Type B pancreatic cell (in vitro differentiated cells): Measurements from ENCODE around the gene NOX3. TPM values are rescaled to one million over a fixed set of nuclear protein-coding genes. Genes with fewer than 3 reads are reported as not detected.
"Not testable (repeated sequence)": the region's sequence is repeated elsewhere in the genome, so short reads cannot be mapped to it uniquely, and the experiment has no call there.

Experiments
- DNase-seq: peaks from one replicate; pipeline ENCODE4 v3.0.0; 2021; ENCODE audit warnings: mixed read lengths; ENCODE audit not compliant: unreplicated experiment; ENCODE audit errors: extremely low spot score
- H3K27ac Mint-ChIP-seq: 2 replicates; pipeline ENCODE4 v1.8.0; 2021; ENCODE audit warnings: mild to moderate bottlenecking, mixed read lengths
- H3K27me3 Mint-ChIP-seq: 2 replicates; pipeline ENCODE4 v1.8.0; 2021; ENCODE audit warnings: mixed read lengths
- H3K36me3 Mint-ChIP-seq: 2 replicates; pipeline ENCODE4 v1.8.0; 2021; ENCODE audit warnings: mixed read lengths
- H3K4me1 Mint-ChIP-seq: one replicate; pipeline ENCODE4 v1.8.0; 2021; ENCODE audit warnings: mixed read lengths; ENCODE audit not compliant: unreplicated experiment
- H3K4me3 Mint-ChIP-seq: 2 replicates; pipeline ENCODE4 v1.8.0; 2021; ENCODE audit warnings: mild to moderate bottlenecking, mixed read lengths
- H3K9me3 Mint-ChIP-seq: 2 replicates; pipeline ENCODE4 v1.8.0; 2021; ENCODE audit warnings: mixed read lengths
- total RNA-seq: library from RNA; stranded (reverse); gene quantifications from 2 replicates; pipeline ENCODE4 v1.2.1, GENCODE V29; 2021; ENCODE audit warnings: low replicate concordance
- TF ChIP-seq, protein P1 (sequence below): fragments of 200-600 bp; sonication (generic); conservative IDR thresholded peaks from 2 replicates; pipeline ENCODE4 v1.5.0; 2021; ENCODE audit warnings: antibody characterized with exemption, mild to moderate bottlenecking

NOX3 gene
- total RNA-seq, 1 donor from 2014 or later: not detected

- H3K27ac Mint-ChIP-seq: no peak overlapping the region
- H3K27me3 Mint-ChIP-seq: peaks cover 2% of the 10 kb centered on the region
- TF ChIP-seq, protein P1, sequence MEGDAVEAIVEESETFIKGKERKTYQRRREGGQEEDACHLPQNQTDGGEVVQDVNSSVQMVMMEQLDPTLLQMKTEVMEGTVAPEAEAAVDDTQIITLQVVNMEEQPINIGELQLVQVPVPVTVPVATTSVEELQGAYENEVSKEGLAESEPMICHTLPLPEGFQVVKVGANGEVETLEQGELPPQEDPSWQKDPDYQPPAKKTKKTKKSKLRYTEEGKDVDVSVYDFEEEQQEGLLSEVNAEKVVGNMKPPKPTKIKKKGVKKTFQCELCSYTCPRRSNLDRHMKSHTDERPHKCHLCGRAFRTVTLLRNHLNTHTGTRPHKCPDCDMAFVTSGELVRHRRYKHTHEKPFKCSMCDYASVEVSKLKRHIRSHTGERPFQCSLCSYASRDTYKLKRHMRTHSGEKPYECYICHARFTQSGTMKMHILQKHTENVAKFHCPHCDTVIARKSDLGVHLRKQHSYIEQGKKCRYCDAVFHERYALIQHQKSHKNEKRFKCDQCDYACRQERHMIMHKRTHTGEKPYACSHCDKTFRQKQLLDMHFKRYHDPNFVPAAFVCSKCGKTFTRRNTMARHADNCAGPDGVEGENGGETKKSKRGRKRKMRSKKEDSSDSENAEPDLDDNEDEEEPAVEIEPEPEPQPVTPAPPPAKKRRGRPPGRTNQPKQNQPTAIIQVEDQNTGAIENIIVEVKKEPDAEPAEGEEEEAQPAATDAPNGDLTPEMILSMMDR: no peak
- H3K4me3 Mint-ChIP-seq: no peak overlapping the region
- no peak for DNase-seq
- H3K36me3 Mint-ChIP-seq: no peaks in the 10 kb centered on the region
- H3K9me3 Mint-ChIP-seq: no peaks in the 10 kb centered on the region
- peaks cover 2% of the 10 kb centered on the region for H3K4me1 Mint-ChIP-seq
Observed at GRCh38 chr6:155454471-155454870, 1.2 kb downstream of the NOX3 start.

DNA sequence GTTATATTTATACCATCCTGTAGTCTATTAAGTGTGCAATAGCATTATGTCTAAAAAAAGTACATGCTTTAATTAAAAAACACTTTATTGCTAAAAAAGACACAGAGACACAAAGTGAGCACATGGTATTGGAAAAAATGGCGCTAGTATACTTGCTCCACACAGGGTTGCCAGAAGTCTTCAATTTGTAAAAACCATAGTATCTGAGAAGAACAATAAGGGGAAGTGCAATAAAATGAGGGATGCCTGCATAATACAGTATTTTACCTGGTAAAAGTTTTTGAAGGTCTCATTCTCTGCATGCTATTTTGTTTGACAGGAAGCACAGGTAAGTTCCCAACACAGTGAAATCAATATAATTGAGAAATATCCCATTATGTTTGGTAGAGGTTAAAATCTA is 1.6 kb downstream of the NOX3 start:
- H3K27ac Mint-ChIP-seq: no peak overlapping the region
- TF ChIP-seq, protein P1: no peak
- no peak for DNase-seq
- no peak overlapping the region for H3K4me3 Mint-ChIP-seq
- H3K36me3 Mint-ChIP-seq: no peaks in the 10 kb centered on the region
- H3K27me3 Mint-ChIP-seq: peaks cover 3% of the 10 kb centered on the region
- H3K4me1 Mint-ChIP-seq: peaks cover 7% of the 10 kb centered on the region
- H3K9me3 Mint-ChIP-seq: no peaks in the 10 kb centered on the region

GRCh38 chr6:155452576-155452975 is 3.1 kb downstream of the NOX3 start:
- H3K27ac Mint-ChIP-seq: no peak overlapping the region
- H3K36me3 Mint-ChIP-seq: no peaks in the 10 kb centered on the region

GRCh38 chr6:155451530-155451929 is 4.1 kb downstream of the NOX3 start:
- H3K36me3 Mint-ChIP-seq, H3K27me3 Mint-ChIP-seq, H3K4me1 Mint-ChIP-seq, H3K27ac Mint-ChIP-seq, H3K4me3 Mint-ChIP-seq, DNase-seq, H3K9me3 Mint-ChIP-seq: not testable (repeated sequence)

More at GRCh38 chr6:155452576-155452975, 3.1 kb downstream of the NOX3 start:
- Mint-ChIP-seq H3K4me1 (peaks cover 7% of the 10 kb centered on the region), H3K27me3 (peaks cover 7% of the 10 kb centered on the region), H3K4me3 (no peak overlapping the region), H3K9me3 (no peaks in the 10 kb centered on the region)
- TF ChIP-seq, protein P1: no peak
- DNase-seq: no peak

DNA sequence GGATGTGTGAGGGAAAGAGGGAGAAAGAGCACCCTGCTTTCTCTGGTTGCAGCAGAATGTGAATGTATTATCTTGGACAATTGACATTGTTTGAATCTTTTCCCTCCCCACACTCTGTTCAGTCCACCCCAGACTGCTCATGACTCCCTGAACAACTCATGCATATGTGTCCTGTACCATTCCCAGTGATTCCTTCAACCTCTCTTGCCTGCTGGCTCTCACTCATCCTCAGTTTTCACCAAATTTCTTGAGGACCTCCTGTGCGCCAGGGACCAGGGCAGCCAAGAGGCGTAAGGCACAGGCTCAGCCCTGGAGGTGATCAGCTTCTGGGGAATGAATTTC is 5.4 kb downstream of the NOX3 start:
- no peak for DNase-seq
- no peaks in the 10 kb centered on the region for H3K9me3 Mint-ChIP-seq
- TF ChIP-seq, protein P1: no peak
- peaks cover 7% of the 10 kb centered on the region for H3K4me1 Mint-ChIP-seq
- H3K36me3 Mint-ChIP-seq: no peaks in the 10 kb centered on the region
- H3K4me3 Mint-ChIP-seq: no peak overlapping the region
- no peak overlapping the region for H3K27ac Mint-ChIP-seq
- H3K27me3 Mint-ChIP-seq: peaks cover 9% of the 10 kb centered on the region

DNA sequence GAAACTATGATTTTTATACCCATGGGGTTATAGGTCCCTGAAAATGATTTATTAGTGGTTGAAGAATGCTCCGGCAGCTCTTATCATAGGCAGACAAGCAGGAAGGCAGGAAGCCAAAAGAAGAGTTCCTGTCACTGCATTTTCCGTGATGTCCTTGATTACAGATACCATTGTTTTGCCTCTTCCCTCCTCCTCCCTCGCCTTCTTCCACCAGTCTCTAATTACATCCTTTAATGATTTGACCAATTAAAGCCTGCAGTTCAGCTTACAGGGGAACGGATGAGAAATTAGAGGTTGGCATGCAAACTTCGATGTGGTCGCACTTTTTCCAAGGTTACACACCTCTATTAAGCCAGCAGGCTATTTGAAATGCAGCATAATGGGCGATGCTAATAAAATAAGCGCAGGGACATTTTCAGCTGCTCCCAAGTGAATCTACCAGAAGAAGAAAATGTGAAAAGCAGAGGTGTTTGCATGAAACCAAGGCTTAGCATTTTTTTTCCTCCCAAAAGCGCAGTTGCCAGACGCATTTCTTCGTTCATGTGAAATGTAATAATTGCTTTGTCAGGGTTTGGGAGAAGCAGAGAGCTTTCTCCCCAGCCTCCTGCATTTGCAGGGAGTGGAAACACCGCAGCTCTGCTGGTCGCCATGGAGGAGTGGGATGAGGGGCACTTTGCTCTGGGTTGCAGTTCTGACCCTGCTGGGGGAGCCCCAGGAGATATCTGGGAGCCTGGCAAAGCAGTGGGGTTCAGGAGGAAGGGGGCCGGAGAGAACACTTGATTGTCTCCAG is 6.0 kb downstream of the NOX3 start:
- no peak overlapping the region for H3K27ac Mint-ChIP-seq
- no peaks in the 10 kb centered on the region for H3K9me3 Mint-ChIP-seq
- peaks cover 7% of the 10 kb centered on the region for H3K4me1 Mint-ChIP-seq
- TF ChIP-seq, protein P1: no peak
- H3K36me3 Mint-ChIP-seq: no peaks in the 10 kb centered on the region
- peaks cover 12% of the 10 kb centered on the region for H3K27me3 Mint-ChIP-seq
- DNase-seq: no peak
- H3K4me3 Mint-ChIP-seq: no peak overlapping the region
